Measurements from ENCODE around the gene SSC4D. TPM values are rescaled to one million over a fixed set of nuclear protein-coding genes. Genes with fewer than 3 reads are reported as not detected.
"Not testable (repeated sequence)": the region's sequence is repeated elsewhere in the genome, so short reads cannot be mapped to it uniquely, and the experiment has no call there.

The SSC4D gene
- 0.41 TPM for total RNA-seq

GRCh38 chr7:76409537-76409936 is at the start of gene SSC4D:
Gene SSC4D (minus strand): TSS chr7:76409697. CDS start chr7:76404439, 5,258 bp downstream.
- no peak for DNase-seq

GRCh38 chr7:76458504-76458903 is 49.0 kb upstream of the SSC4D start:
- DNase-seq: not testable (repeated sequence)

- DNase-seq: not testable (repeated sequence)
Measured at GRCh38 chr7:76457017-76457416, 47.5 kb upstream of the SSC4D start.

GRCh38 chr7:76445577-76446008 is 36.1 kb upstream of the SSC4D start:
- DNase-seq: peak; percentile 26

- not testable (repeated sequence) for DNase-seq
Measured at GRCh38 chr7:76443846-76444245, 34.3 kb upstream of the SSC4D start.

- not testable (repeated sequence) for DNase-seq
Measured at GRCh38 chr7:76442664-76443446, 33.4 kb upstream of the SSC4D start.

- not testable (repeated sequence) for DNase-seq
Measured at GRCh38 chr7:76441792-76442191, 32.3 kb upstream of the SSC4D start.

- DNase-seq: not testable (repeated sequence)
Measured at GRCh38 chr7:76440404-76440803, 30.9 kb upstream of the SSC4D start.

- not testable (repeated sequence) for DNase-seq
Measured at GRCh38 chr7:76439120-76439888, 29.8 kb upstream of the SSC4D start.

- peak; percentile 81 for DNase-seq
Measured at GRCh38 chr7:76437873-76438272, 28.4 kb upstream of the SSC4D start.

- DNase-seq: no peak
Measured at GRCh38 chr7:76430836-76431235, 21.3 kb upstream of the SSC4D start.

- no peak for DNase-seq
Measured at GRCh38 chr7:76430211-76430610, 20.7 kb upstream of the SSC4D start.

GRCh38 chr7:76428868-76429805 is 19.6 kb upstream of the SSC4D start:
- DNase-seq: peak; percentile 76

GRCh38 chr7:76428149-76428823 is 18.8 kb upstream of the SSC4D start:
- no peak for DNase-seq

- DNase-seq: no peak
Measured at GRCh38 chr7:76427635-76428034, 18.1 kb upstream of the SSC4D start.

GRCh38 chr7:76426246-76426645 is 16.7 kb upstream of the SSC4D start:
- DNase-seq: no peak

GRCh38 chr7:76425558-76425957 is 16.1 kb upstream of the SSC4D start:
- DNase-seq: not testable (repeated sequence)

- DNase-seq: no peak
Measured at GRCh38 chr7:76425156-76425555, 15.7 kb upstream of the SSC4D start.

- no peak for DNase-seq
Measured at GRCh38 chr7:76424413-76425111, 15.1 kb upstream of the SSC4D start, which contains the start of gene ZP3. Gene ZP3 (plus strand): TSS chr7:76424950. CDS start chr7:76424965, 15 bp downstream.

GRCh38 chr7:76423666-76424412 is 14.3 kb upstream of the SSC4D start:
- no peak for DNase-seq

All from tongue (tissue), 2 donors.